NCI-H1105 treated with DMSO at 0.1 percent for 48 hours (cell line): ENCODE results near the gene CDK5RAP3.

ENCODE experiments used
- DNase-seq: peaks from one replicate; lab custom pipeline; 2025; lab: John Stamatoyannopoulos, UW

Gene CDK5RAP3

DNA sequence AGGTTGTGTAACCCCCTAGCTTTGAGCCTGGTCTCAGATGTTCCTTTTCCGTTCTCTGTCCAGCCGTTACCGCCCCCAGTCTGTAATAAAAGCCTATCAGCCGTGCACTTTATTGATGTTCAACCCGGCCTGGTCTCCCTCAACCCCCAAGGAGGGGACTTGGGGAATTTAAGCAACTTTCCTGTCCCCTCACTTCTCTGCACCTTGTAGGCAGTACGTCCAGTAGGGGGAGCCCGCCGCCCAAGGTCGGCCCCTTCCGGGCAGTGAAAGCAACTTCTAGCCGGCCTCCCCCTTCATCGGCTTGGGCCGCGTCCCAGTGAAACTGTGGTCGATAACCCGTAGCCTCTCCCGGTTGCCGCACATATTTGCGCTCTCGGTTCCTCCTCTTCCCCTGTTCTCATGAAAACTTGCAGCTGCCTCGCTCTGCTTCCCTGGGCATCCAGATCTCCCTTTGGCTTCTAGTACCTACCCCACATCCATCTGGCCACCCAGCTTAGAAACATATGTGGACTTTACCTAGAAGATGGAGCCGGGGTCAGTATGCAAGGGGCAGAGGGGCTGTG is 21.6 kb upstream of the CDK5RAP3 start:
- peak; percentile 74 for DNase-seq

DNA sequence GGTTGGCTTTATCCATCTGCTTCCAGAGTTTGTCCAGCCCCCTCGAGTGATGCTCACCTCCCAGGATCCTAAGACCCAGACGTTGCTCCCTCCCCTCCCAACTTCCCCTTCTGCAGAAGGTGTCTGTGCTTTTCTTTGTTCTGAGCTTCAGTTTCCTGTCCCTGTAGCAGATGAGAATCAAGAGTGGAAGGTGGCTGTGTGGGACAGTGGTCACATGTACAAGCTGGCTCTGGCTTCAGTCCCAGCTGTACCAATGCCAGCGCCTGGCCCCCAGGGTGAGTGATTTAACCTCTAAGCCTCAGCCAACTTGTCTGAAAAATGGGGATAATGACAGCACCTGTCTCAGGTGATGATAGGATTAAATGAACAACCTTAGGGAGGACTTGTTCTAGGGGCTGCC is 21.0 kb upstream of the CDK5RAP3 start:
- no peak for DNase-seq

DNA sequence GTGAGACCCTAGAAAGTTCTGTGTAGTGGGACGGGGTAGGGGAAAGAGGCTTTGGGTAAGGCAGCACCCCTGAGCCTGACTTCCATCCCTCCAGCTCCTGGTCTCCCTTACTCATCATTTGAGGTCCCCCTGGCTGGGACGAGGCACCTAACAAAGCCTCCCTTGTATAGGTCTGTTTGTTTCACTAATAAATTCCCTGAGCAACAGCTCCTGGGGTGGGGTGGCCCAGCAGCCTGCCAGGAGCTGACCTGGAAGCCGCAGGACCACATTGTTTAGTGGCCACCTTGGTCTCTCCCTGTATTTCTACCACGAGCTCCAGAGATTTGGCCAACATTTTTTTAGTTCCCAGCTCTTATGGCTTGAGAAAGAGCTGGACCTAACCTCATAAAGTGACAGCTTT is 20.5 kb upstream of the CDK5RAP3 start:
- no peak for DNase-seq

DNA sequence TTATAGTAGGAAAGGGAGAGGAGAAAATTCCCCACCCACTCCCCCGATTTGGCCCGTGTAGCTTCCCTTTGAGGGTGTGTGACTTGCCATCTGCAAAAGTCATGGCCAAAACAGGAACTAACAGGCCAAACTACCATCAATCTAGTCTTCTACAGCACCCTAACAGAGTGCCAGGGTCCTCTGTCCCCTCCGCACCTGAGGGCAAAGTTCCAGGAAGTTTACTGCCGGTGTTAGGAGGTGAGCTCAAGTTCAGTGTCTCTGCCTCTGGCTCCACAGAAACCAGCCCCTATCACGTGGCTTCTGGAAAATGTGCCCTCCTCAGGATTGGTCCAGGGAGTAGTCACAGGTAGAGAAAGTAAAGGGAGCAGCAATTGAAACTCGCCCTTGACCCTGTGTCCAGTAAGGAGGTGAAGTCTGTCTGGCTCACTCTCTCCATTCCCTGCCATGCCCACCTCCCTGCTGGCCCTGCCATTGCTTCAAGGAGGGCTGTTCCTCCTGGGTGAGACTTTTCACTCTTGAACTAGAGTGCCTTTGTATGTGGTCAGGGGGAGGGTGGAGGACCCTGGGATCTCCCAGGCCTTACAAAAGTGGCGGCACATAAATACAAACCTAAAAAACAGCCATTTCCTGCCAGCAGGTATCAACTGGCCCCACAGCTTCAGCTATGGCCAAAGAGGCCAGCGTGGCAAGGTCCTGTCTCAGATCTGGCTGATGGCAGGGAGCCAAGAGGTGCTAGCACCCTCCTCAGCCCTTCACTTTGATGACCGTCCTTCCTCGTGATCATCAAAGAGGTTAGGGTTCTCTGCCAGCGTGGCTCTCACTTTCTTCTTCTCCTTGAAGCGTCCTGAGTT is 18.5 kb upstream of the CDK5RAP3 start:
- no peak for DNase-seq

DNA sequence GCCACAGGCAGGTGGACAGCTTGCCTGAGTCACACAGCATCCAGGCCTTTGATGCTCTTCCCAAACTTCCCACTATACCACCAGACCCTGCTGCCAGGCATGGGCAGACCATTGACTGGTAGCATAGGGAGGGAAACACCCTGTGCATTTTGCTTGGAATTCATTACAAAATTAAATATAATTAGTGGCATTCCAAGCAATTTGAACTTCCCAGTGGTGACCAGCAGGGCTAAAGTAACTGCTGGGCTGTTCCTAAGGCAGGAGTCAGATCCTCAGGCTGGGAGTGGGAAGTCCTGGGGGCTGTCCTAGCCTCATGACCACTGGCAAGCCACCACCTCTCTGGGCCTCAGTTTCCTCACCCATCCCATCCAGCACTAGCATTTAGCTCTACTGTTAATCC is 17.0 kb upstream of the CDK5RAP3 start:
- DNase-seq: no peak

DNA sequence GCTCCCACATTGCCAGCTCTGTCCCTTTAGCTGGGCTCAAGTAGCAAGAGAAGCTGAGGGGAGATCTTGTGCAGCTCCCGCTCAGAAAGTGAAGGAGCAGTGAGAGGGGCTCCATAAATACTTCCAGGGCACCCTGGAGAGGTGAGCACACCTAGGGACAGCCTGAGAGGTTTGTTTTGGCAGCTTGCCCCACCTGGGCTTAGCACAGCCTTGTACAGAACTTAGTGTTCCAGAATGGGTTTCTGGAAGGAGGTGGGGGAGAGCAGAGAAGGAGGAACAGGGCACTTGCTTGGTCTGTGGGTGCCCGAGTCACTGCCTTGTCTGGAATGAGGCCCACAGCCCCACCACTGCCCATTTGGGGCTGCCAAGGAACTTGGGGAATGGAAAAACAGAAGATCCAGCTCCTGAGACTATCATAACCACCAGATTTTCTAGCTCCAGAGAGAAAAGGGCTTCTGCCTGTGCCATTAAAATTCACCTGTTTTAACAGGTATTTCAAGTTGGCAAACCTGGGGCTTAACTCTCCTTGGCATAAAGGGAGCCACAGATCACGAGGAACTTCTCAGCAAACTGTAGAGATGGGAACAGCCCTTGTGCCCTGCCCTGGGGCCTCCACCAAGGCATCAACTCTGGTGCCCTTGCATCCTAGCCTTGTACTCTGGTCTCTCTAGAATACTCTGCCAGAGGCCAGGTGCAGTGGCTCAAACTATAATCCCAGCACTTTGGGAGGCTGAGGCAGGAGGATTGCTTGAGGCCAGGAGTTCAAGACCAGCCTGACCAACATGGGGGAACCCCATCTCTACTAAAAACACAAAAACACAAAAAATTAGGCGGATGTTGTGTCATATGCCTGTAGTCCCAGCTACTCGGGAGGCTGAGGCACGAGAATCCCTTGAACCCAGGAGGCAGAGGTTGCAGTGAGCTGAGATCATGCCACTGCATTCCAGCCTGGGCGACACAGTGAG is 15.1 kb upstream of the CDK5RAP3 start:
- DNase-seq: peak; percentile 13

DNA sequence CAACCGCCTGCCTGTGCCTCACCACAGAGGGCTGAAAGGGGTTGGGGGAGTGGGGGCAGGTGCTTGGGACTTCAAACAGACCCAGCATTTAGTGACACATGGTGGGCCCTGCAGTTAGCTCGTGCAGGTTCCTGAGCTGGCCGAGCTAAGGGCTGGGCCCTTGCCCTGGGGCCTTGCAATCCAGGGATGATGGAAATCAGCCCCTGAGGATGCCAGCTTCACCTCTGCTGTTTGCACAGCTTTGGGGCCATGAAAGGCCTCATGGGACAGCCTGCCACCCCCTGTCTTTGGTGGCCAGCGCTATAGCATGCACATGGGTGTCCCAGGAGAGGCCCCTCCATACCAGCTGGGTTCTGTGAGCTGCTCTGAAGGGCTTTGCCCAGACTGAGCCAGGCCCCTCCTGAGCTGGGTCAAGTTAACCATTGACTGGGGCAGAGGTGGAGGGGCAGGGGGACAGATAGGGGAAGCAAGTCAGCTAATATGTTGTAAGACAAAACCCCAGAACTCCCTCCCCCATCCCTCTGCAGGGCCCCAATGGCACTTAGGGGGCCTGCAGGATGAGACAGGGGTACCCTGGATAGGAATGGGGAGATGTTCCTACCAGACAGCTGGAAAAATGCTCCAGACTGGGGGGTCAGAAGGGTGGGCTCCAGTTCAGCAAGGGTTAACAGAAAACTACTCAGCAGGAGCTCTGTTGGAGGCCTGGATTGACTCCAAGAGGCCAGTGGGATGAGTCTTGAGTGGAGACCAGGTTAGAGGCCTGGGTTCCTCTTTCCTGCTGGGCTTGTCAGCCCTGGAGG is 13.9 kb upstream of the CDK5RAP3 start:
- DNase-seq: no peak

DNA sequence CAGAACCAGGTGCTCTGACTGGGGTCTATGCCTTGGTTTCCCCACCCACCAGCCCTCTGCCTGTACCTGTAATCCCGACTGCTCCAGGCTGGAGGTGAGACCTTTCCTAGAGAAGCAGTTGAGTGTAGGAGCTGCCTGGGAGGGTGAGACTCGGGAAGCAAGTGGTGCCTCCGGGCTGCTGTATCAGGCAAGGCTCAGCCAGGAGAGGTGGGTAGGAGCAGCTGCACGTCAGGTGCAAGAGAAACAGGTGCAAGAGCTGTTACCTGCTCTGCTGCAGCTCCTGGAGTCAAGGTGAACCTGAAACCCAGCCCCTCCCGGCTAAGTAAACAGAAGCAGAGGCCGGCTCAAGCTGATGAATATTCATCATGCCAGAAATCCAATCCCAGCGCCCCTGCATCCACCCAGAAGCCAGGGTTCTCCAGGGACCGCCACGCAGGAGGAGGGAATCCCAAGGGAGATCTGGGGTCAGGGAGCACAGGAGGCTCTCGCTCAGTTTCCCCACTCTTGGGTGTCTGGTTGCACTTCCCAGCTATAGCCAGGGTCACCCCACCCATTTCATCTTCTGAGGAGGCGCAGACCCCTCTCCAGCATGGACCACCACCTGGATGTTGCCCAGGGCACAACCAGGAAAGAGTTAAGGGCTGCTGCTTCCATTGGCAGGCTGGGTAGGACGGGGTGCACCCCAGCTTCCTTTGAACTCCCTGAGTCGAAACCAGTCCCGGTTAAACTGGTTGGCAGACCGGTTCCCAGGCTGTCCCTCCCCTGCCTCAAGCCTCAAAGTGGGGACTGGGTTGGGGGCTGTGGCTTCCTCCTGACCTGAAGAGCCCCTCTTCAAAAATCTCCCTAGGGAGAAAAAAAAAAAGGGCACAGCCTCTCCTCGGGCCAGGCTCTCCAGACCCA is 13.1 kb upstream of the CDK5RAP3 start, which contains the start of gene PRR15L:
TSS of gene PRR15L (minus strand) at position 293 of the 900 bp plus-strand sequence. CDS start 4,649 bp downstream, outside the sequence.
- DNase-seq: peak; percentile 96

DNA sequence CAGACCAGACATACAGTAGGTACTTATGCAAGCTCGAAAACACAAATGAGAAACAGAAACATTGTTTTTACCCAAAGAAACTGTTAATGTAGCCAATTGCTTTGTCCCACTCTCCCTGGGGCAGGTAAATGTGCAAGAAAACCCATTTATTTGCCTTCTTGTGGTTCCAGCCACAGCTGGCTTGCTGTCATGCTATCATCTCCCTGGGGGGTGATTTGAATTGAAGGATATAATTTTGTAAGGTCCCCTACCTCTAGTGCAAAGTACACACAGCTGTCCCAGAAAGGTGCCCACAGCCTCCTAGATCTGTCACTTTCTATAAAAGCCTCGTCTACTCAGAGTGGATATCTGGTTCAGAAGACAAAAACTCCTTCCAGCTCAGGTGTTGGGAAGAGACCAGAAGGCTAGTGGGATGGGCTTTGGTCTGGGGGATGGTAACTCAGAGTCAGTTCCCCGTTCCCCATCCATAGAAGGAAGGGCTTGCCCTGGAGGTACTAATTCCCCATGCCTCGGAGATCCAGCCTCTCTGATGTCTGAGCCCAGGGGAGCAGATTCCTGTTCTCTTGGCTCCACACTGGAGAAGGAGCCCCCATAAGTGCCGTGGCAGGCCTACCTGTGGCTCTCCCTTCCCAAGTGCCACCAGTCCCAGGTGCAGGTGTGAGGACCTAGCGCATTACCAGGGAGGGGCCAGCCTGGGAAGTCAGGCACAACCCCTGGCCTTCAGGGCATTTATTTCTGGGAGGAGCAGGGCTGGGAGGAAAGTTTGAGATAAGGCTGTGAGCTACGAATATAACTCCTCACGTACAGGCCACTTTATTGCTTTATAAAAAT is 10.9 kb upstream of the CDK5RAP3 start:
- DNase-seq: no peak

DNA sequence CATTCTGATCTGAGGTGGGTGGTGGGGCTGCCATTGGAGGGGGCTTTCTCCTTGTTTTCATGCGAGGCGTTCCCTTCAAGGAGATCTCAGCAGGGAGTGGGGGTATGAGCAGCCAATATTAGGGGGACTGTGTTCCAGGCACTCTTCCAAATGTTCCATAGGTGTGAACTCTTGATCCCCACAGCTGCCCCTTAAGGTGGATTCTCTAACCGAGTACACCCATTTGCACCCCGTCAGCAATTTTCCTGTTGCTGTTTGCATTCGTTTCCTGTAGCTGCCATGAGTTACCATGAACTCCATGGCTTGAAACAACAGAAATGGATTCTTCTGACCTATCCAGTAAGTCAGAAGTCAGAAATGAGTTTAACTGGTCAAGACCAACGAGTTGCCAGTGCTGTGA is 9.5 kb upstream of the CDK5RAP3 start:
- DNase-seq: no peak

DNA sequence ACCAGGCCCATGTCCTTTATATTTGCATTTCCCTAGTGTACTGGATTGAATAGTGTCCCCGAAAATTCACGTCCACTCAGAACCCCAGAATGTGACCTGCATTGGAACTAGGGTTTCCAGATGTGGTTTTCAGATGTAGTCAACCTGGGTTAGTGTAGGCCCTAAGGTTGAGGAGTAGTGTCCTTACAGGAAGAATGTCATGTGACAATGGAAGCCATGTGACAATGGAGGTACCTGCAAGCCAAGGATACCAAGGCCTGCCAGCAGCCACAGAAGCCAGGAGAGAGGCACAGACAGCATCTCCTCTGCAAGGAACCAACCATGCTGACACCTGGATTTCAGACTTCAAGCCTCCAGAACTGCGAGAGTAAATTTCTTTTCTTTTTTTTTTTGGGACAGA is 8.0 kb upstream of the CDK5RAP3 start:
- DNase-seq: no peak

DNA sequence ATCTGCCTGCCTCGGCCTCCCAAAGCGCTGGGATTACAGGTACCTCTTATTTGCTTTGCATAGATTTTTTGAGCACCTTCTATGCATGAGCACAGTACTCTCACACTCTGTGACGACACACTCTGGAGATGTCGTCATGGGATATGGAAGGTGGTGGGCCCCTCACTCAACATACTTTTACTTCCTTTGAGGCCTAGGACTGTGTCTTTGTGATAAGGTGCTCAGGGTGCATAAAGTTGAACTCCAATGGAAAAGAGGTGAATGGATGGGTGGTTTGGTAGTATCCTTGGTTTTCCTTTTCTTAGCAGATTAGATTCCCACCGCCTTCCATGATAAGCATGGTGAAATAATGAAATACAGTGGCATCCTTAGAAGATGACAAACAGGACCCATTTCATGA is 6.1 kb upstream of the CDK5RAP3 start:
- DNase-seq: no peak

DNA sequence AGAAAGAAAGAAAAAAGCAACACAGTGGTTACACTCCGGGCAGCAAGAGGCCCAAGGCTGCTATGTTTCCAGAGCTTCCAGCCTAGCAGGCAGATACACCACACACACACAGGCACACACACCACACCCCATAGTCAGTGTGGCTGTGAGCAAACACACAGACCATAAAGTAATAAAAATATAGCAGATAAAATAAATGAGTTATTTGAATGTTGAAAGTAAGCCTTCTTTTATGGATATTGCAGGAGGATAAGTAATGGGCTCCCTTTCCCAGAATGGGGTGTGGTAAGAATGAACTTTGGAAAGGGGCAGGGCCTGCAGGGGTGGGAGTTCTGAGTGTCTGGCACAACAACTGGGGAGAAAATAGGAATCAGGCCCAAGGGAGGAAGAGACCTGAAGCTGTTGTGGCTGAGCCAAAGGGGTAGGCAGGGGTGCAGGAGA is 4.8 kb upstream of the CDK5RAP3 start:
- no peak for DNase-seq

DNA sequence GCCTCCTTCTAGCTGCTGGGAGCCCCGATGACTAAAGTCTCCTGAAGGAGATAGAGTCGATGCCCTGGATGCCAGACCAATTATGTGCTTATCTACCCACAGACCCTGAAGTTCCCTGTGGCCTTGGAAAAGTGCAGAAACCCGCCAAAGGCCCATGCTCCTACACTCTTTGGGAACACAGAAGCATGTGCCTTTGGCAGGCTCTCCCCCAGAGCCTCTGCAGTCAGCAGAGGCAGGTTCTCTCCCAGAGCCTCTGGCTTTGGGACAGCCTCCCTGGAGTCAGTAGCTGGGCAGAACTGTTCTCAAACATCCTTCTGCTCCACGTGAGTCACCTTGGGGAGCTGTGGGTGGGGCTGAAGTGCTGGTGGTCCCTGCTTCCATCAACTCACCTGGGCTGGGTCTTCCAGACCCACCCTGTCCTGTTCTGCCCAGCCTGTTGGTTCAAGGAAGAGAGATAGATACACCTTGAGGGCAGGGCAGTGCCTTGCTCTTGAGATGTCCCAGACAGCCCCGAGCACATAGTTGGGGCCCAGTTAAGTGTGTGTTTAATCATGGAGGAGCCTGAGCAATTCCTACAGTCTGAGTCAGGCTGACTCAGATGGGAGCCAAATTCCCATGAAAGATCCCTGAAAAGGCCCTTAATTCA is 3.2 kb upstream of the CDK5RAP3 start:
- DNase-seq: no peak

DNA sequence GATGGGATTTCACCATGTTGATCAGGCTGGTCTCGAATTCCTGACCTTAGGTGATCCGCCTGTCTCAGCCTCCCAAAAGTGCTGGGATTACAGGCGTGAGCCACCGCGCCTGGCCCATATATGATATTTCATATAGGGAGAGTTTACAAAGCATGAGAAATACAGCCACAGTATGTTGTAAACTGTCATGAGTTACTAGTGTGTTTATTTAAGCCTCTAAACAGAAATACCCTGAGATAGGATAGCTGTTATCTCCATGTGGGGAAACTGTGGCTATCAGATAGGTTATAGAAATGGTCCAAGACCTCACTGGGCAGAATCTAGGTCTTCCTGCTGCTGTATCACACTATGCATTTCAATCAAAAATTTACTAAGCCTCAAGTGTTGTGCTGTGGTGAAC is 2.1 kb upstream of the CDK5RAP3 start:
- DNase-seq: no peak

DNA sequence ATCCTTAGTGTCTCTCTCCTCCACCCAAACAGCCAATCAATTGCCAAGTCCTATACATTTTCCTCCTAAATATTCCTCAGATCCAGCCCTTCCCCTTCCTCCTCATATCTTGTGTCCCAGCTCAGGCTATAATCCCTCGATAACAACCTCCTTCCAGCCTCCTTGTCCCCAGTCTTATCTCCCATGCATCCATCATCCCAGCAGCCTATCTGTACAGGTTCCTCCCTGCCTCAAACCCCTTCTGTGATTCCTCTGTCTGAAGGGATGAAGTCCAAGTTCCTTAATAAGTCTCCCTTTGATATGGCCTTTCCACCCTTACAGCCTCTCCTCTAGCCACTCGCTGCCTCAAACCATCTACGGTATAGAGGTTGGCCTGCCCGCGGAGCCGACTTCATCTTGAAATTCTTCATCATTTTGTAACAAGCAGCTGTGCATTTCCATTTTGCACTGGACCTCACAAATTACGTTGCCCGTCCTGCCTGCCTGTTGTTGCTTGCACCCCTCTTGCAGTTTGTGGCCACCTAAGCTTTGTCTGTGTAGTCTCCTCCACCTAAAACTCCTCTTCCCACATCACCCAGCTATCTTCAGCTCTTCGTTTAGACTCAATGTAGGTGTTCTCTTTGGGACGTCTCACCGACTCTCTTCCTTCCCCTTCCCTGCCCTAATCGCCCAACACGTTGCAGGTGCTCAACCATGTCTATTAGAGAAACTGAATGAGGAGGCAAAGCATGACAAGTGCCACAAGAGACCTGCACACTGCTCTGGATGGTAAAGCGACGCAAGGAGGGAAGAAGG is 786 bp upstream of the CDK5RAP3 start:
- DNase-seq: no peak

DNA sequence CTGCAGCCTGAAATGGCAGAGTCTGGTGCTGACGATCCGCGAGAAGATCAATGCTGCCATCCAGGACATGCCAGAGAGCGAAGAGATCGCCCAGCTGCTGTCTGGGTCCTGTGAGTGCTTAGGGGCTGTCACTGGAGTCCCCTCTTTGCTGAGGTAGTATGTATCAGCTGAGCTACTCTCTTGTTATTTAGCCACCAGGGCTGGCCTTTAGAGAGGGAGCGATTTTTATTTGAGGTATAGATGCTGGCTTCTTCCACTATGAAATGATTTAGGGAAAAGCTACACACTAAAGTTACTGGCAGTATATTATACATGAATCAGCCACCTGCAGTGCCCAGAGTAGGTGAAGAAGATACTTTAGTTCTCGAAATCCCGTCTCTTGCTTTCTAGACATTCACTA is 2.6 kb downstream of the CDK5RAP3 start:
- DNase-seq: peak; percentile 5

DNA sequence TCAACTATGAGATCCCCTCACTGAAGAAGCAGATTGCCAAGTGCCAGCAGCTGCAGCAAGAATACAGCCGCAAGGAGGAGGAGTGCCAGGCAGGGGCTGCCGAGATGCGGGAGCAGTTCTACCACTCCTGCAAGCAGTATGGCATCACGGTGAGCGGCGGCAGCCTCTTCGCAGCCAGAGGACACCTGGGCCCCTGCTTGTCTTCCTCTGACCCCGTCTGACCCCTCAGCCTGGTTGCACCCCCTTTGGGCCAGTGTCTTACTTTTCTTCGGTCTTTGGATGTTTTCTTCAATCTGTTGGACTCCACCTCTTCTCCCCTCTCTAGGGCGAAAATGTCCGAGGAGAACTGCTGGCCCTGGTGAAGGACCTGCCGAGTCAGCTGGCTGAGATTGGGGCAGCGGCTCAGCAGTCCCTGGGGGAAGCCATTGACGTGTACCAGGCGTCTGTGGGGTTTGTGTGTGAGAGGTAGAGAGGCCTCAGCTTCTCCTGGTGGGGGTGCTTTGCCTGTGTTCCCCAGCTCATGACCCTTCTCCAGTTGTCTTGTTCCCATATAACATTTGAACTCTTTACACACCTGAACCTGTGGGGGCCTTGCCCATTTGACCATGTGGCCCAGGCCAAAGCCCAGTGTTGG is 4.4 kb downstream of the CDK5RAP3 start:
- DNase-seq: no peak
